Activated CD4-positive, alpha-beta T cell treated with anti-CD3 and anti-CD28 coated beads, Interleukin-2, Interleukin-6, amounts not matched to agents 100 ng/mL and 50 ng/mL, durations not matched to agents 16 hours and 8 hours (primary cell): ENCODE data around the gene HEXD.

Source experiments
- DNase-seq: peaks from one replicate; pipeline ENCODE4 v3.0.0-alpha.2; 2020

The HEXD gene

GRCh38 chr17:82382933-82383255, 35.3 kb upstream of the HEXD start:
- DNase-seq, result no peak

DNA sequence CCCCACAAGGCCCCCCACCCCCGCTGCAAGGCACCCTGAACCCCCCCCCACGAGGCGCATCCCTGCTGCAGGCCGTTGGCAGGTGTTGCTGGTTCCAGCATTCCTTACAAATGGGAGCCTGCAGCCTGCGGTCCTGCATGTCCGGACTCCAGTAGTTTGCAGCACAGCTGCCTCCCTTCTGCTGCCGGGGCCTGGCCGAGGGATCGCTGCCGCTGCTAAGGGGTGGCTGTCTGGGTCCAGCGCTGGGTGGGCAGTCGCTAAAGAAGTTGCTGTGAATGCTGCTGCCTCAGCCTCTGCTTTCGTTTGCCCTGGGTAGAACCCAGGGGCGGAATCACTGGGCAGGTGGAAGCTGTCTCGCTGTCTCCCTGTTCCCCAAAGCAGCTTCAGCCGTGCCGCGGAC, 34.7 kb upstream of the HEXD start:
- no peak for DNase-seq

DNA sequence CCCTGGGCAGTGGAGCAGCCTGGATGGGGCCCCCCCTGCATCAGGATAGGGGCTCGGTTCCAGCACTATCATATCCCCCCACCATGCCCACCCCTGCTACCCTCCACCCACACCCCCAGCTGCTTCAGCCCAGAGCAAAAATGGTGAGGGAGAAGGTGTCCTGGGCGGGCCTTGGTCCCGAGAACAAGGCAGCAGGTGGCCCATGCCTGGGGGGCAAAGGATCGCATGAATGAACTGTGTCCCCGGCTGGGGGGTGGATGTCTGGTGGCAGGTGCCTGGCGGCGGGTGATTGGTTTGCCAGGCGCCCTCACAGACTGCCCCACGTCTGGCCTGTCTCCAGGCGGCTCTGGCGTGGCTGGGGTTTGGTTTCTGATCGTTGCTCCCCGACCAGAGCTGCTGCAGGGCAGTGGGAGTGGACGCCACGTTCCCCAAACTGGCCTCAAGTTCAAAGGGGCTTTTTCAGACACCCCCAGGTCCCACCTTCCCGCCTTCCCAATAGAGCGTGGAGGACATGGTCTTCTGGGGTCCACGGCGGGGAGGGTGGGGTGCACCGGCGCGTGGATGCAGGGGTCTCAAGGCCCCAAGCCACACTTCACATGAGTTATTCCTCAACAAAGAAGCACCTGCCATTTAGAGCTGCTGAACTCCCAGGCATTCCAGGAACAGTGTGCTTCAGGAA, 34.0 kb upstream of the HEXD start:
- DNase-seq, result no peak

DNA sequence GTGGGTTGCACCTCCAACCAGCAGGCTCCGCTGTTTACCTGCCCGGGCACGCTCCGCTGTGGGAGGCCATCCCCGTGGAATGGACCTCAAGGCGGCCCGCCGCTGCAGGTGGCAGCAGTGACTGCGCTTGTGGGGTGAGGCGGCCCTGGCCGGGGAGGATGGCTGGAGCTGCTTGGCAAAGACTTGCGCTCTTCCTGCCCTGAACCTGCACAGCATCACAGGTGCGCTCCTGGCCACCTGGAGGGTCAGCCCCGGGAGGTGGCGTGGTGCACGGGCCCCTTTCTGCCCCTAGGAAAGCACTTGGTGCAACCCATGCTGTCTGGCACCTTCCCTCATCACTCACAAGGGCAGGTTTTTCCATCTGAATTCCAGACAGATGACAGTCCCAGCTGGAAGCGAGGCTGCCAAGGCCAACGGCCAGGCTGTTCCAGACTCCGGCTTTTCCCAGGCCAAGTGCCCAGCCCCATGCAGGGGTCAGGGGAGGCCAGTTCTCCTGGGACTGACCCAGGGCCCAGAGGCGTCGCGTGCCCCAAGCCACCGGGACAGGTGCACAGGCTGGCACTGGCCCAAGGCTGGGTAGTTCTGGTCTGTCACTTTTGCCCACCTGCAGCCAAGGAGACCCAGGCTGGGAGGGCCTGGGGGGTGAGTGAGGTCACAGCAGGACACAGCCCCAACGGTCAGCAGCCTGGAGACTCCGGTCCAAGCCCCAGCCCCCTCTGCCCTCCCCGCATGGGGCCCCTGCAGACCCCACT, 33.2 kb upstream of the HEXD start:
- DNase-seq, result no peak

- no peak for DNase-seq
Measured at GRCh38 chr17:82385559-82386254, 32.4 kb upstream of the HEXD start.

DNA sequence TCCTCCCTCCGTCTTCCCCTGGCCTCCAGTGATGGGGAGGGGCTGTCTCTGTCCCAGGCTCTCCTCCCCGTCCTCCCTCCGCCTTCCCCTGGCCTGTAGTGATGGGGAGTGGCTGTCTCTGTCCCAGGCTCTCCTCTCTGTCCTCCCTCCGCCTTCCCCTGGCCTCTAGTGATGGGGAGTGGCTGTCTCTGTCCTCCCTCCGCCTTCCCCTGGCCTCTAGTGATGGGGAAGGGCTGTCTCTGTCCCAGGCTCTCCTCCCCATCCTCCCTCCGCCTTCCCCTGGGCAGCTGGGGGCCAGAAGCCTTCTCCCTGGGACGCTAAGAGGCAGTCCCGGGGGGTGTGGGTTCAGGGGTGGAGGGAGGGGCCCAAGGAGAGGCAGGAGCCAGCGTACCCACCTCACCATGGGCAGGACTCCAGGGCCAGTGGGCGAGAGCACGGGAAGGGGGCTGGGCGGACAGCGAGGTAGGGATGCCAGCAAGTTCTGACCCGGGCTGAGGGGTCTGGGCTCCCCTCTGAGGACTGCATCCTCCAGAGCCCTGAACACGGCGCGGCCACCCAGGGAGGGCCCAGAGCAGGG, 31.8 kb upstream of the HEXD start:
- no peak for DNase-seq

GRCh38 chr17:82386881-82387704, 31.1 kb upstream of the HEXD start:
- no peak for DNase-seq

GRCh38 chr17:82387705-82388106, 30.4 kb upstream of the HEXD start:
- DNase-seq, result no peak

DNA sequence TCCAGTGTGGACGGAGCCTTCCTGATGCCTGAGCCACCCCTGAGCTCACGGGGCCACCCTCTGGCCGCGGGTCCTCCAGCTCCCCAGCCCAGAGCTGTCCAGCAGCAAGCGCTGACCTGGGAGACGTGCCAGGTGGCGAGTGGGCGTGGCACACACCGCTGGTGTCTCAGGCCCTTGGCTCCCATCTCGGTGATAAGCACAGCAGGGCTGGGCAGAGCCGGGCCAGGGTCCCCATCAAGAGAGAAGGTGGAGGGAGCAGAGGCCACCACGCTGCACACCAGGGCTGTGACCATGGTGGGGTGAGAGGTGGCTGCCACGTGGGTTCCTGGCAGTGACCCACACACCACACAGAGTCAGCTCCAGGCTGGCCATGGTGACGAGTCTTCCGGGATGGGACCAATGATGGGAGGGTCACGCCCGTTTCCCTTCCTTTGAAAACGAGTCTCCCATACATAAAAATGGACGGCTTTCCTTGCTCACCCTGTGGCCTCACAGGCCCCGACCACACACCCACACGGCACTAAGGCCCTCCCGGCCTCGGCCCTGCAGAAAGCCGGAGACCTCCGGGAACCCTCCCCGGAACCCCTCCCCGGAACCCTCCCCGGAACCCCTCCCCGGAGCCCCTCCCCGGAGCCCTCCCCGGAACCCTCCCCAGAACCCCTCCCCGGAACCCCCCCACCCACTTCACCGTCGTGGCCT, 29.8 kb upstream of the HEXD start:
- DNase-seq, result no peak

- DNase-seq, result no peak
Measured at GRCh38 chr17:82388922-82389283, 29.2 kb upstream of the HEXD start.

GRCh38 chr17:82389379-82389778, 28.8 kb upstream of the HEXD start:
- no peak for DNase-seq

- no peak for DNase-seq
Measured at GRCh38 chr17:82390015-82390859, 27.9 kb upstream of the HEXD start.

- no peak for DNase-seq
Measured at GRCh38 chr17:82390860-82391435, 27.2 kb upstream of the HEXD start.

- no peak for DNase-seq
Measured at GRCh38 chr17:82391496-82392066, 26.6 kb upstream of the HEXD start.

DNA sequence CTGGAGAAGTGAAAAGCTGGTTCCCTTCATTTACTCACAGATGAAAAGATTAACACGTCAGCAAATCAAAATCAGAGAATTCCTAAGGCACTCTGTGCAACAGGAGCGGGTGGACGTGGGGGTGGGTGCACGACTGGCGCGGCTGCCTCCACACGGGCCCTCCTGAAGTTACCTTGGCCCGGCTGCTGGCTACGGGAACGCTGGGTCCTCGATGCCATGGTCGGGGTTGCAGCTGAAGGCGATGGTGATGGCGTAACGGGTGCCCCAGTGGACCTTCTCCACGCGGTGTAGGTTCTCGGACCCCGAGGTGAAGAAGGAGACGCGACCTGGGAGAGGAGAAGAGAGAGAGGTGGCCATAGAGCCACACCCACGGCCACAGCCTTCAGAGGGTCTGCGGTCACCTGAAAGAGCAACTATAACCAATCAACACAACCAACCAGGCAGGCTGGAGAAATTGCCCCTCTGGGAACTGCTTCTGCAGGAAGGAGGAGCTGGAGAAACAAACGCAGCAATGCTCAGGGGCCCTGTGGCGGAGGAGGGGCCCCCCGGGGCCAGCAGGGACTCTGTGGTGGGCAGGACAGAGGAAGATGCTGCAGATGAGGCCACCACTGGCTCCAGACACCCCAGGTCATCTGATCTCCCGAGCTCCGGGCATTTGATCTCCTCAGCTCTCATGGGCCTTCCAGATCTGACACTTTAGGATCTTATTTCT, 25.8 kb upstream of the HEXD start:
- DNase-seq, result no peak

DNA sequence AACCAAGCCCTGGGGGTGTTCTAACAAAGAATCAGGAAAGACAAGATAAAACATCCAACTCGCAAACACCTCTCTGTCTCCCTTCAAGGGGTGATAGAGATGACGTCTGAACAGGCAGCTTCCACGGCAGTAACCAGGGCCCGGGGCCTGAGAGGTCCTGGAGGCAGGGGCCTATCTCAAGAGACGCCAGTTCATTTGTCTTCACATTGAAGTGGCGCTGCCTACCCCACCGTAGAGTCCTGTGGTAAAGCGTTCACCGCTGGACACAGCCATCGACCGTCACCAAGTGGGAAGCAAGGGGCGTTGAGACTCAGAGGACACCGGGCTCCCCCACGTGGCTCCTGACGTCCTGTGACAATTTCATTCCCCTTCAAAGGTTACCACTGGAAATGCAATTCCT, 25.2 kb upstream of the HEXD start:
- DNase-seq, result no peak

DNA sequence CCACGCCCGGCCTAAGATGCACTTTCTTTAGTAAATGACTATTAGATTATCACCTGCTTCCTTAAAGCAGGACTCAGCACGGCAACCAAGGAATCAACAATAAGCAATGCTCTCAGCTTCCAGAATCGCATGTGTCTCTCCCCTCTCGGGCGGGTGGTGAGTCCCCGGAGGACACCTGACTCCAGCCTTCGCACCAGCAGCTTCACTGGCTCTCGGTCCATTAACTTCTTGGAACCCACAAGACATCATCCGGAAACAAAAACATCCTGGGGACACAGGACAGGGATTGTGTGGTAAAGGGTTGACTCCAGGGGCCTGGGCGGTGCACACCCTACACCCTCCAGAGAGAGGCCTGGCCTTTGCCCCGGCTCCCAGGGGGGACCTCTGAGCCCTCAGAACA, 23.9 kb upstream of the HEXD start:
- DNase-seq, result no peak

DNA sequence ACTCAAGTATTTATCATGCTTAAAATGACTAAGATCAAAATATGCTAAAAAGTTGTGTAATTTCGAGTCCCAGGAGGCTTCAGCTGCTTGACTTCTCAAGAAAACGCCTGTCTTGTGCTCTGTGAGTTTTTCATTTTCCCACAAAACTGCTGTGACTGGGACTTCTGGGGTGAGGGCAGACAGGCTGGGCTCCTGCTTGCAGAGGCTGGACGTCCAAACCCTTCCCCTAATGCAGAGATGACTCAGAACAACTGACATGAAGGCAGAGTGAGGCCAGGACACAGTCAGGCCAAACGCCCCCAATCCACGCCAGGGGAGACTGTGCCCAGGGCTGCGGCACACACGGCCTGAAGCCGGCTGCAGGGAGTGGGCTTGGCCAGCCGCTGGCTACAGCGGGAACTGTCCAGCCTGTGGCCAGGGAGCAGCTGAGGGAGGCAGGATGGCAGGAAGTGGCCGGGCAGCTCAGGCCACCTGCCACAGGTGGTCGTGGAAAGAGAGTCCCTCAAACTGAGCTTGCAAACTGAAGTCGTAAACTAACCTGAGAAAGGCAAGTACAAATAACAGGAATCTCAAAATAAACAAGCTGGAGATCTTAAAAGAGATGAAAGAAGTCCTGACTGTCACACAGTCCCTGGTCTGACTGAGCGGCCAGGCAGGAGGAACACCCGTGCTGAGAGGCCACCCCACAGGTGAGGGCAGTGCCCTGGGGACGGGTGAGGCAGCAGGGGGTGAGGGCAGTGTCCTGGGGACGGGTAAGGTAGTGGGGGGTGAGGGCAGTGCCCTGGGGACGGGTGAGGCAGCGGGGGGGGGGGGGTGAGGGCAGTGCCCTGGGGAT, 21.3 kb upstream of the HEXD start:
- DNase-seq, result no peak
